GM12873 (cell line): Measurements from ENCODE around the gene SSPN.

Experiments
- TF ChIP-seq, protein P1 (sequence below): IDR thresholded peaks from 2 replicates; pipeline ENCODE4 v1.5.1; 2012; ENCODE audit warnings: low read depth, mild to moderate bottlenecking, moderate library complexity, low read length, control low read depth; ENCODE audit not compliant: insufficient read depth; ENCODE audit errors: missing control alignments

The SSPN gene

DNA sequence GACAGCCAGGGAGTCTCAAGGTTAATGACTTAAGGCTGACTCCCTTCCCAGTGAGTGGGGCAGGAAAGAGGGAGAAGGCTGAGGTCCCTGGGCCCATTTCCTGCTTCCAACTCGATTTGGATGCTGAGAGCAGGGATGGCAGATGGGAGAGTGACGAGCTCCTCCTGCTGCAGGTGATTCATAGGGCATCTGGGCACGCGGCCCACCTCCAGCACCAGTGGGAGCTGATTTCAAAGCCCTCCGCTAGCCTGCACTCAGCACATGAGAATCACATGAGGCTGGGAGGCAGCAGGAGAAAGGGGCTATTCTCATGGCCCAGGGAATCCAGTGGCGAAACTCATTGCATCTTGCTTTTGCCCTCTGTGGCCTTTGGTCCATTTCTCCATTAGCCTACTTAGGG lies 90.8 kb downstream of the SSPN start:
- TF ChIP-seq, protein P1, sequence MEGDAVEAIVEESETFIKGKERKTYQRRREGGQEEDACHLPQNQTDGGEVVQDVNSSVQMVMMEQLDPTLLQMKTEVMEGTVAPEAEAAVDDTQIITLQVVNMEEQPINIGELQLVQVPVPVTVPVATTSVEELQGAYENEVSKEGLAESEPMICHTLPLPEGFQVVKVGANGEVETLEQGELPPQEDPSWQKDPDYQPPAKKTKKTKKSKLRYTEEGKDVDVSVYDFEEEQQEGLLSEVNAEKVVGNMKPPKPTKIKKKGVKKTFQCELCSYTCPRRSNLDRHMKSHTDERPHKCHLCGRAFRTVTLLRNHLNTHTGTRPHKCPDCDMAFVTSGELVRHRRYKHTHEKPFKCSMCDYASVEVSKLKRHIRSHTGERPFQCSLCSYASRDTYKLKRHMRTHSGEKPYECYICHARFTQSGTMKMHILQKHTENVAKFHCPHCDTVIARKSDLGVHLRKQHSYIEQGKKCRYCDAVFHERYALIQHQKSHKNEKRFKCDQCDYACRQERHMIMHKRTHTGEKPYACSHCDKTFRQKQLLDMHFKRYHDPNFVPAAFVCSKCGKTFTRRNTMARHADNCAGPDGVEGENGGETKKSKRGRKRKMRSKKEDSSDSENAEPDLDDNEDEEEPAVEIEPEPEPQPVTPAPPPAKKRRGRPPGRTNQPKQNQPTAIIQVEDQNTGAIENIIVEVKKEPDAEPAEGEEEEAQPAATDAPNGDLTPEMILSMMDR = no peak

DNA sequence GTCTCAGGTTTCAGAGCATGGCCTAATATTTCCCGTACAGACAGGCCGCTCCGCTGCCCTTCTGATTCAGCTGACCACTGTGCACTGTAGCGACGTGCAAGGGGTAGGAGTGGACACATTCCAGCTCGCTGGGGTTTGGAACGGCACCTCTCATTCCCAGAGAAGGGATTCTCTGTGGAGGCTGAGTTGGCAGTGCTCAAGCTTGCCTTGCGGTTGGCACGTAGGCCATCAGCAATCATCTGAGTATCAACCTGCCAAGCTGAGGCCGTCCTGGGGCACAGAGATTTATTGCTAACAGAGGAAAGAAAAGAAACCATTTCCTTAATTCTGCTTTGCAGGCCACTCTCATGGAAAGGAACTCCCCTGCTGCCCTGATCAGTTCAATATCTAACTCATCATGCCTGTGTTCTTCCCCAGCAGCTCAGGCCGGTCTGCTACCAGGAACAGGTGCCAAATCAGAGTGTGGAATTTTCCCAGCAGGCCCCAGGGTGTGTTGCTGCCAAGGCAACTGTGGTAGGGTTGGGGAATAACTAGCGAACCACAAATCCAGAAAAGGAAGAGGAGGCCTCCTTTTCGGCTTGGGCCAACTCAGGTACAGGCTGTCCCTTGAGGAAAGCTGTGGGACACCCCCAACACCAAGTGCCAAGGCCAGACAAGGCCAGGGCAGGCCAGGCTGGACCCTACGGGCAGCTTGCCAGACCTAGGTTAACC lies 92.5 kb downstream of the SSPN start:
- TF ChIP-seq, protein P1 = no peak

DNA sequence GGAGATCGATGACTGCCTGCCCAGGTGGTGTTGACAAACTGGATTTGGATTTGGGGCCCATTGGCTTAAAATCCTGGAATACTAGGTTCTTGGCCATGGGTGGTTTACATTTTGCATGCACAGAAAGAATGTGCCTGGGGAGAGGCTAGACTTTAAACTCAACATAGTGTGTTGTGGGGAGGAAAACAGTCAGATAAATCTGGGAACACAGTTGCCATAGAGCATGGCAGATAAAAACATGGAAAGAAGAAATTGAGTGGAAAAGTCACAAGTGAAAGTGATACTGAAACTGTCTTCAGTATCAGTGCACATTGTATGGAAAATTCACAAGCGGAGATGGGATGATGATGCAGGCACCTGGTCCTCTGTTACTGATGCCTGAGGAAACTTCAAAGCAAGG lies 95.2 kb downstream of the SSPN start:
- TF ChIP-seq, protein P1 = no peak

DNA sequence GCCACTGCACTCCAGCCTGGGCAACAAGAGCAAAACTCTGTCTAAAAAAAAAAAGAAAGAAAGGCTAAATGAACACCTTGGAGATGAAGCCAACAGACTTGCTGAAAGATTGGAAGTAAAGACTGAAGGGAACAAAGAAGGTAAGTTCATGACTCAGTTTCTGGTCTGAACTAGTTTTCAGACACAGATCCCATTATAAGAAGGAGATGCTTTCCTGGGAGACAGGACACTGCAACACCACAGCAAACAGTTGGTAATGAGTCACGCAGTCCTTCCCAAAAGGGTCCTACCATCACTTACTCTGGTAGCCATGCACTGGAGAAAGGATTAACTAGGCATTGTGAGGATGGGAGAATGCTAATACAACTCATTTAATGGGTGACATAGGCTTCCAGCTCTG lies 97.2 kb downstream of the SSPN start:
- TF ChIP-seq, protein P1 = no peak

DNA sequence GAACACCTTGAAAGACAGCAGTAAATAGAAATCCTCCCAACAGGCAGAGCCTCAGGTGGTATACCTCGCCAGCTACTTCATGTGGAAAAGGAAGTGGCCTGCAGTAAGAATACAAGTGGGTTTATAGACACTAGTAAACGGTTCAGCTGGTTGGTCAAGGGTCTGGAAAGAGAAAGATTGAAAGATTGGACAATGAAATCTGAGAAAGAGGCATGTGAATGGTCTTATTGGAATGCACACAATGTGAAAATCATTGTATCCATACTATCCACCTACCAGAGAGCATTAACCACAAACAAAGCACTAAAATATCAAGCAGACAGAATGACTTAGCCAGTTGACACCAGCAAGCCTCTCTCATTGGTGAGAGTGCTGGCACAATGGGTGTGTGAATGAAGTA lies 98.2 kb downstream of the SSPN start:
- TF ChIP-seq, protein P1 = no peak

DNA sequence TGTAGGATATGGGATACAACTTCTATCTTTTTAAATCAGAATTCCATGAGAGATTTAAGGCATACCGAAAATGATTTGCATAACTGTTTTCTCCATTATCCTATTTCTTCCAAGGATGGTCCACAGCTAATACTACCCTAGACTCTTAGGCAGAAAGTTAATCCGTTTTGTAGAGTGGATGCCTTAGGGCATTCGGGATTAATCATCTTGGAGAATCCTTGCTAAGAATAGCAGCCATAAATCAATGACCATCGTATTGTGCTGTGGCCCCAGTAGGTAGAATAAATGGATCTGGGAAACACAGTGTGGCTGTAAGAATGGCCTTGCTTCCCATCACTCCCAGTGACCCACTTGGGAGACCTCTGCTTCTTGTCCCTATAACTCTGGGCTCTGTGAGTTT lies 99.6 kb downstream of the SSPN start:
- TF ChIP-seq, protein P1 = no peak

DNA sequence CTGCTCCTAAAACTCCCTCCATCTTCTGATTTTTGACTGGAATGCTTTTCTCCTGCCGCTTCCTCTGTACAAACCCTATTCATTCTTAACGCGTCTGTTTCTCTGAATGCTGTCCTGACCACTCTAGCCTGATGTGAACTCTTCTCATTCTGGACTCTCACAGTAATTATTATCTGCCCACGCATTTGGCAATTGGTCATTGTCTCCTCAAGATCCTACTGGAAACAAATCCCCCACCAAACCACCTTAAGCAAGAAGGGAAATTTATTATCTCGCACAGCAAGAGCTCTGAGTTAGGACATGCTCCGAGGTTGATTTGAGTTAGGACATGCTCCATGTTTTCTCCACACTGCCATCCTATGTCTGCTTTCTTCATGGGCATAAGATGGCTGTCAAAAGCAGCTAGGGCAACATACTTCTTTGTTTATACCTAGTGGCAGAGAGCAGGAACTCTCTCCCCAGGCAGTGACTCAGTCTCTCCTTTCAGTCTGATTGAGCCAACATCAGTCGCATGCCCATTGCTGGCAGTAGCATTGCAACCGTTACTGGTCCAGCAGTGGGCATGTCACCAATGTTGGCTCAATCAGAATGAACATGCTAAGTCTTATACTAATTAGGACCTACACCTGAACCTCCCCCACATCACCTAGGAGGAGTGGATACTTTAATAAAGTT lies 102.2 kb downstream of the SSPN start:
- TF ChIP-seq, protein P1 = no peak
